SK-N-SH treated with all-trans-retinoic acid at 6 μM for 48 hours (cell line): ENCODE results near the gene TMC8.

Source experiments
- ATAC-seq: fragments of 200-7000 bp; cut with Tn5 transposase; 3 replicates; pipeline ENCODE4 v1.9.1; 2020; ENCODE audit warnings: mild to moderate bottlenecking, moderate library complexity
- ARNTL ChIP-seq: fragments of 450-650 bp; formaldehyde crosslinking; IDR thresholded peaks from 2 replicates; pipeline ENCODE4 v1.5.0; 2020; ENCODE audit warnings: low read depth, mild to moderate bottlenecking, moderate library complexity, borderline replicate concordance
- BACH2 ChIP-seq: fragments of 250-450 bp; sonication (Bioruptor Pico); IDR thresholded peaks from 2 replicates; pipeline ENCODE4 v1.9.0; 2021; ENCODE audit warnings: mild to moderate bottlenecking, borderline replicate concordance
- CSDC2 ChIP-seq: fragments of 250-450 bp; sonication (Bioruptor Pico); IDR thresholded peaks from 2 replicates; pipeline ENCODE4 v1.5.0; 2020; ENCODE audit warnings: mild to moderate bottlenecking, moderate library complexity
- ESRRG ChIP-seq: fragments of 250-450 bp; sonication (Bioruptor Pico); IDR thresholded peaks from 2 replicates; pipeline ENCODE4 v1.6.1; 2021; ENCODE audit warnings: mild to moderate bottlenecking
- ISL1 ChIP-seq: fragments of 250-450 bp; sonication (Bioruptor Pico); IDR thresholded peaks from 2 replicates; pipeline ENCODE4 v2.1.2; 2022; ENCODE audit warnings: mild to moderate bottlenecking, moderate library complexity
- PPARA ChIP-seq: fragments of 250-450 bp; sonication (Bioruptor Pico); IDR thresholded peaks from 2 replicates; pipeline ENCODE4 v1.5.0; 2020; ENCODE audit warnings: mild to moderate bottlenecking, borderline replicate concordance
- RARB ChIP-seq: fragments of 250-450 bp; sonication (Bioruptor Pico); IDR thresholded peaks from 2 replicates; pipeline ENCODE4 v1.8.0; 2021; ENCODE audit warnings: mild to moderate bottlenecking, moderate library complexity
- SNAI2 ChIP-seq: fragments of 250-450 bp; sonication (Bioruptor Pico); IDR thresholded peaks from 2 replicates; pipeline ENCODE4 v1.5.0; 2020; ENCODE audit warnings: mild to moderate bottlenecking, moderate library complexity
- TCF4 ChIP-seq: fragments of 250-450 bp; sonication (Bioruptor Pico); IDR thresholded peaks from 2 replicates; pipeline ENCODE4 v1.8.0; 2021; ENCODE audit warnings: mild to moderate bottlenecking, moderate library complexity, borderline replicate concordance
- TOX ChIP-seq: fragments of 250-450 bp; sonication (Bioruptor Pico); IDR thresholded peaks from 2 replicates; pipeline ENCODE4 v1.8.0; 2021; ENCODE audit warnings: mild to moderate bottlenecking, moderate library complexity, borderline replicate concordance
- ZC3H10 ChIP-seq: fragments of 250-450 bp; sonication (Bioruptor Pico); IDR thresholded peaks from 2 replicates; pipeline ENCODE4 v1.5.1; 2021; ENCODE audit warnings: mild to moderate bottlenecking, moderate library complexity
- ZFP3 ChIP-seq: fragments of 250-450 bp; sonication (Bioruptor Pico); IDR thresholded peaks from 2 replicates; pipeline ENCODE4 v1.5.0; 2020; ENCODE audit warnings: mild to moderate bottlenecking, moderate library complexity
- ZFP30 ChIP-seq: fragments of 450-650 bp; formaldehyde crosslinking; IDR thresholded peaks from 2 replicates; pipeline ENCODE4 v1.5.0; 2022; ENCODE audit warnings: mild to moderate bottlenecking, moderate library complexity
- ZNF565 ChIP-seq: fragments of 450-650 bp; formaldehyde crosslinking; conservative IDR thresholded peaks from 2 replicates; pipeline ENCODE4 v1.5.0; 2020; ENCODE audit warnings: low read depth, mild to moderate bottlenecking, moderate library complexity
- ZNF70 ChIP-seq: fragments of 450-650 bp; formaldehyde crosslinking; IDR thresholded peaks from 2 replicates; pipeline ENCODE4 v1.5.0; 2020; ENCODE audit warnings: mild to moderate bottlenecking, moderate library complexity
- ZNF8 ChIP-seq: fragments of 450-650 bp; formaldehyde crosslinking; IDR thresholded peaks from 2 replicates; pipeline ENCODE4 v1.5.0; 2020; ENCODE audit warnings: mild to moderate bottlenecking, moderate library complexity
- TF ChIP-seq, protein P1 (sequence below): fragments of 250-450 bp; sonication (Bioruptor Pico); IDR thresholded peaks from 2 replicates; pipeline ENCODE4 v1.8.0; 2021; ENCODE audit warnings: low read depth, mild to moderate bottlenecking, moderate library complexity, borderline replicate concordance
- TF ChIP-seq, protein P2 (sequence below): fragments of 250-450 bp; sonication (Bioruptor Pico); IDR thresholded peaks from 2 replicates; pipeline ENCODE4 v1.5.0; 2020; ENCODE audit warnings: mild to moderate bottlenecking, moderate library complexity
- TF ChIP-seq, protein P3 (sequence below): fragments of 250-450 bp; sonication (Bioruptor Pico); IDR thresholded peaks from 2 replicates; pipeline ENCODE4 v1.5.1; 2021; ENCODE audit warnings: mild to moderate bottlenecking, moderate library complexity
- TF ChIP-seq, protein P4 (sequence below): fragments of 250-450 bp; sonication (Bioruptor Pico); IDR thresholded peaks from 2 replicates; pipeline ENCODE4 v1.5.1; 2020; ENCODE audit warnings: low read depth, mild to moderate bottlenecking, moderate library complexity
- TF ChIP-seq, protein P5 (sequence below): fragments of 250-450 bp; sonication (Bioruptor Pico); IDR thresholded peaks from 2 replicates; pipeline ENCODE4 v1.8.0; 2020; ENCODE audit warnings: mild to moderate bottlenecking, moderate library complexity, borderline replicate concordance

Gene TMC8

DNA sequence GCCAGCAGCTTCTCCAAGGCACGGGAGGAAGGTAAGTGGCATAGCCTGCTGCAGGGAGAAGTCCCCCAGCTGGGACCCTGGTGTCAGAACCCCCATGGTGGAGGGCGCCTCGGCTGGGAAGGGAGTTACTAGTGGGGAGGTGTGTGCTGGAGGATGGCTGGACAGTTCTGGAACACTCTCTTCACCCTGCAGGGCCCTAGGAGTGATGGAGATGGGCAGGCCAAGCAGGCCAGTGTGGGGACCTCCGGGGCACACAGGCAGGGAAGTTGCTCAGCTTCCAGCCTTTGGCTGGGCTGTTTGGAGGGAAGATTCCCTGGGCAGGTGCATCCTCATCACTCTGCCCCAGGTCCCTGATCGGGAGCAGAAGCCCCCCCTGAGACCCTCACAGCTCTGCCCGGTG, 16.3 kb downstream of the TMC8 start:
- no peak for TF ChIP-seq ZNF8 (CRISPR knock-in tag)
- TF ChIP-seq ZNF70 (CRISPR knock-in tag), result no peak
- TF ChIP-seq, protein P1, sequence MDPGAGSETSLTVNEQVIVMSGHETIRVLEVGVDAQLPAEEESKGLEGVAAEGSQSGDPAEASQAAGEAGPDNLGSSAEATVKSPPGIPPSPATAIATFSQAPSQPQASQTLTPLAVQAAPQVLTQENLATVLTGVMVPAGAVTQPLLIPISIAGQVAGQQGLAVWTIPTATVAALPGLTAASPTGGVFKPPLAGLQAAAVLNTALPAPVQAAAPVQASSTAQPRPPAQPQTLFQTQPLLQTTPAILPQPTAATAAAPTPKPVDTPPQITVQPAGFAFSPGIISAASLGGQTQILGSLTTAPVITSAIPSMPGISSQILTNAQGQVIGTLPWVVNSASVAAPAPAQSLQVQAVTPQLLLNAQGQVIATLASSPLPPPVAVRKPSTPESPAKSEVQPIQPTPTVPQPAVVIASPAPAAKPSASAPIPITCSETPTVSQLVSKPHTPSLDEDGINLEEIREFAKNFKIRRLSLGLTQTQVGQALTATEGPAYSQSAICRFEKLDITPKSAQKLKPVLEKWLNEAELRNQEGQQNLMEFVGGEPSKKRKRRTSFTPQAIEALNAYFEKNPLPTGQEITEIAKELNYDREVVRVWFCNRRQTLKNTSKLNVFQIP (CRISPR knock-in tag), result no peak
- TF ChIP-seq, protein P2, sequence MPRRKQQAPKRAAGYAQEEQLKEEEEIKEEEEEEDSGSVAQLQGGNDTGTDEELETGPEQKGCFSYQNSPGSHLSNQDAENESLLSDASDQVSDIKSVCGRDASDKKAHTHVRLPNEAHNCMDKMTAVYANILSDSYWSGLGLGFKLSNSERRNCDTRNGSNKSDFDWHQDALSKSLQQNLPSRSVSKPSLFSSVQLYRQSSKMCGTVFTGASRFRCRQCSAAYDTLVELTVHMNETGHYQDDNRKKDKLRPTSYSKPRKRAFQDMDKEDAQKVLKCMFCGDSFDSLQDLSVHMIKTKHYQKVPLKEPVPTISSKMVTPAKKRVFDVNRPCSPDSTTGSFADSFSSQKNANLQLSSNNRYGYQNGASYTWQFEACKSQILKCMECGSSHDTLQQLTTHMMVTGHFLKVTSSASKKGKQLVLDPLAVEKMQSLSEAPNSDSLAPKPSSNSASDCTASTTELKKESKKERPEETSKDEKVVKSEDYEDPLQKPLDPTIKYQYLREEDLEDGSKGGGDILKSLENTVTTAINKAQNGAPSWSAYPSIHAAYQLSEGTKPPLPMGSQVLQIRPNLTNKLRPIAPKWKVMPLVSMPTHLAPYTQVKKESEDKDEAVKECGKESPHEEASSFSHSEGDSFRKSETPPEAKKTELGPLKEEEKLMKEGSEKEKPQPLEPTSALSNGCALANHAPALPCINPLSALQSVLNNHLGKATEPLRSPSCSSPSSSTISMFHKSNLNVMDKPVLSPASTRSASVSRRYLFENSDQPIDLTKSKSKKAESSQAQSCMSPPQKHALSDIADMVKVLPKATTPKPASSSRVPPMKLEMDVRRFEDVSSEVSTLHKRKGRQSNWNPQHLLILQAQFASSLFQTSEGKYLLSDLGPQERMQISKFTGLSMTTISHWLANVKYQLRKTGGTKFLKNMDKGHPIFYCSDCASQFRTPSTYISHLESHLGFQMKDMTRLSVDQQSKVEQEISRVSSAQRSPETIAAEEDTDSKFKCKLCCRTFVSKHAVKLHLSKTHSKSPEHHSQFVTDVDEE, result no peak
- TF ChIP-seq ARNTL, result no peak
- no peak for TF ChIP-seq SNAI2 (CRISPR knock-in tag)
- TF ChIP-seq BACH2, result no peak
- no peak for TF ChIP-seq CSDC2
- TF ChIP-seq PPARA (CRISPR knock-in tag), result no peak
- no peak for TF ChIP-seq RARB (CRISPR knock-in tag)
- TF ChIP-seq TOX, result no peak
- no peak for TF ChIP-seq ZNF565 (CRISPR knock-in tag)
- no peak for TF ChIP-seq ZFP3 (CRISPR knock-in tag)
- TF ChIP-seq ESRRG (CRISPR knock-in tag), result no peak
- ATAC-seq, result no peak

DNA sequence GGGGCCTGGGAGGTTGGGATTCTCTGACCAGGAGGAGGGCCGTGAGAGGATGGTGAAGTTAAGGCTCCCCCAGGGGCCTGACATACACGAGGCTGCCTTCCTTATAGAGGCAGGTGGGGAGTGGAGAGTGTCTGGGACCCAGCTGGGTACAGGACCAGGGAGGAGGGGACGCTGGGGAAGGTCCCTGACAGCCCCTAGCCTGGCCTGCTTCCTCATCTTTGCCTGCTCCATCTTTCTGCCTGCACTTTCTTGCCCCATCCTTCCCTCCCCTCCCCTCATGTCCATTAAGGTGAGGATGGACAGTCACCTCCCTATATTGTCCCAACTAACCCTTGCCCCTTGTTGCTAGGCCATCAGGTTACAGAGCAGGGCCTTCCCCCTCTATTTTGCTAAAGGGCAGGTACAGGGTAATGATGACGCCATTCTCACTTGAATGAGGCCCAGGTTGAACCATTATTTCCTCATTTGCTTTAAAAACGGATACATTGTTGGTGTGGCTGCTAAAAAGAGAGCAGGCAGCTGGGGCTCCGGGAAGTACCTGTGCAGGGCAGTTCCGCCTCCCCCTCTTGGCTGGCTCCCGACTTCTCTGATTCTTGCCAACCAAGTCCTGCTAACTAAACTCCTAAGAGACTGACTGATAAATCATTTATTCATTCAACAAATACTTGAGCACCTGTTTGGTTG, 16.9 kb downstream of the TMC8 start:
- TF ChIP-seq RARB (CRISPR knock-in tag) (no peak), ZFP30 (CRISPR knock-in tag) (no peak), CSDC2 (no peak), SNAI2 (CRISPR knock-in tag) (no peak), ZNF70 (CRISPR knock-in tag) (no peak), ESRRG (CRISPR knock-in tag) (no peak), TOX (no peak), ZFP3 (CRISPR knock-in tag) (no peak), ZC3H10 (CRISPR knock-in tag) (no peak), ARNTL (no peak), TCF4 (CRISPR knock-in tag) (no peak), ZNF565 (CRISPR knock-in tag) (no peak), ISL1 (no peak)
- TF ChIP-seq, protein P3, sequence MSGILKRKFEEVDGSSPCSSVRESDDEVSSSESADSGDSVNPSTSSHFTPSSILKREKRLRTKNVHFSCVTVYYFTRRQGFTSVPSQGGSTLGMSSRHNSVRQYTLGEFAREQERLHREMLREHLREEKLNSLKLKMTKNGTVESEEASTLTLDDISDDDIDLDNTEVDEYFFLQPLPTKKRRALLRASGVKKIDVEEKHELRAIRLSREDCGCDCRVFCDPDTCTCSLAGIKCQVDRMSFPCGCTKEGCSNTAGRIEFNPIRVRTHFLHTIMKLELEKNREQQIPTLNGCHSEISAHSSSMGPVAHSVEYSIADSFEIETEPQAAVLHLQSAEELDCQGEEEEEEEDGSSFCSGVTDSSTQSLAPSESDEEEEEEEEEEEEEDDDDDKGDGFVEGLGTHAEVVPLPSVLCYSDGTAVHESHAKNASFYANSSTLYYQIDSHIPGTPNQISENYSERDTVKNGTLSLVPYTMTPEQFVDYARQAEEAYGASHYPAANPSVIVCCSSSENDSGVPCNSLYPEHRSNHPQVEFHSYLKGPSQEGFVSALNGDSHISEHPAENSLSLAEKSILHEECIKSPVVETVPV (CRISPR knock-in tag), result no peak
- TF ChIP-seq, protein P2, result no peak
- TF ChIP-seq, protein P4, sequence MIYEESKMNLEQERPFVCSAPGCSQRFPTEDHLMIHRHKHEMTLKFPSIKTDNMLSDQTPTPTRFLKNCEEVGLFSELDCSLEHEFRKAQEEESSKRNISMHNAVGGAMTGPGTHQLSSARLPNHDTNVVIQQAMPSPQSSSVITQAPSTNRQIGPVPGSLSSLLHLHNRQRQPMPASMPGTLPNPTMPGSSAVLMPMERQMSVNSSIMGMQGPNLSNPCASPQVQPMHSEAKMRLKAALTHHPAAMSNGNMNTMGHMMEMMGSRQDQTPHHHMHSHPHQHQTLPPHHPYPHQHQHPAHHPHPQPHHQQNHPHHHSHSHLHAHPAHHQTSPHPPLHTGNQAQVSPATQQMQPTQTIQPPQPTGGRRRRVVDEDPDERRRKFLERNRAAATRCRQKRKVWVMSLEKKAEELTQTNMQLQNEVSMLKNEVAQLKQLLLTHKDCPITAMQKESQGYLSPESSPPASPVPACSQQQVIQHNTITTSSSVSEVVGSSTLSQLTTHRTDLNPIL (CRISPR knock-in tag), result no peak
- TF ChIP-seq, protein P1 (CRISPR knock-in tag), result no peak
- TF ChIP-seq, protein P5, sequence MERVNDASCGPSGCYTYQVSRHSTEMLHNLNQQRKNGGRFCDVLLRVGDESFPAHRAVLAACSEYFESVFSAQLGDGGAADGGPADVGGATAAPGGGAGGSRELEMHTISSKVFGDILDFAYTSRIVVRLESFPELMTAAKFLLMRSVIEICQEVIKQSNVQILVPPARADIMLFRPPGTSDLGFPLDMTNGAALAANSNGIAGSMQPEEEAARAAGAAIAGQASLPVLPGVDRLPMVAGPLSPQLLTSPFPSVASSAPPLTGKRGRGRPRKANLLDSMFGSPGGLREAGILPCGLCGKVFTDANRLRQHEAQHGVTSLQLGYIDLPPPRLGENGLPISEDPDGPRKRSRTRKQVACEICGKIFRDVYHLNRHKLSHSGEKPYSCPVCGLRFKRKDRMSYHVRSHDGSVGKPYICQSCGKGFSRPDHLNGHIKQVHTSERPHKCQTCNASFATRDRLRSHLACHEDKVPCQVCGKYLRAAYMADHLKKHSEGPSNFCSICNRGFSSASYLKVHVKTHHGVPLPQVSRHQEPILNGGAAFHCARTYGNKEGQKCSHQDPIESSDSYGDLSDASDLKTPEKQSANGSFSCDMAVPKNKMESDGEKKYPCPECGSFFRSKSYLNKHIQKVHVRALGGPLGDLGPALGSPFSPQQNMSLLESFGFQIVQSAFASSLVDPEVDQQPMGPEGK (CRISPR knock-in tag), result no peak
- ATAC-seq, result no peak
